Embryonic facial prominence (tissue), 1 donor: ENCODE data around the gene AEBP1.

ENCODE experiments used
- DNase-seq: peaks from one replicate; pipeline ENCODE4 v3.0.0-alpha.2; 2016; ENCODE audit errors: extremely low spot score

AEBP1 gene

DNA sequence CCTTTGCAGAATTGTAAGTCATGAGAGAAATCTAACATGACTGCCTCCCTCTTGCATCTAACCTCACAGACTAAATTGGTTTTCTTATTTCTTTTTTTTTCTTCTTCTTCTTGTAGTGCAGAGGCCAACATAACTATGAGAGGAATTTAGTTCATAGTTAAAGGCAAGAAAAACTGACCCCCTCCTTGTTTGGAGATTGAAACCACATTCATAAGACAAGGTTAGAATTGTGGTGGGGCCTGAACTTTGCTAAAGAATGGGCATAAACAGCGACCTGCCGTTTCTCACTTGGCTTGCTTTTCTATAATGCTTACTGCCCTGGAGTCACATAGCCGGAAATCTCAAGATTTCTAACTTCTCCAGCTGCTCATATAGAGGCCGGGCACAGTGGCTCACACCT is 19.4 kb upstream of the AEBP1 start:
- no peak for DNase-seq

DNA sequence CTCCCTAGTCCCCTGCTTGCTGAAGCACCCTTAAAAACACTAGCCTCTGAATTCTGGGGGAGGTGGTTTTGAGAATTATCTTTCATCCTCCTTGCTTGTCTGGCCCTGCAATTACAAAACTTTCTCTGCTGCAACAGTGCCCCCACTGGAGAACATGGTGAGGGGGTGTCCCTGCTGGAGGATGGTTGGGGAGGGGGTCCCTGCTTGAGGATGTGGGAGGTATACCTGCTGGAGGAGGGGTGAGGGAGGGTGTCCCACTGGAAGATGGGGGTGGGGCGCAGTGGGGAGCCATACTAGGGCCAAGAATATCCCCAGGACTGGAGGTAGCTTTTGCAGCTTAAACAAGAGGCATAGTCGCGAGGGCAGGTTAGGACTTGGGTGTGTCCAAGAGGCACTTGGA is 18.6 kb upstream of the AEBP1 start:
- no peak for DNase-seq

DNA sequence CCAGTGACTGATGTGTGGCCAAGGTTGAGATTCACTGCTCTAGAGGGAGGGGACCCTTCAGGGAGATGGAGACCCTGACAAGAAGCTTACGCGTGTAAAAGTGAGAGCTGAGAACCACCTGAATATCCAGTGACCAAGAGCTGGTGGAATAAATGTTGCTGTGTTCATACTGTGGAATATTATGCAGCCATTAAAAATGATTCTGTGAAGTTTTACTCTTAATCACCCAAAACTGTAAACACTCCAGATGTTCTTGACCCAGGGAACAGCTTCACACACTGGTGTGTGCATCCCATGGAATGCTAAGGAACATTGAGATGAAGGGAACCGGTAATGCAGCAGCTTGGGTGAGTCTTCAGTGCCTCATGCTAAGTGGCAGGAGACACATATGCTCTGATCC is 17.5 kb upstream of the AEBP1 start:
- DNase-seq, result no peak

DNA sequence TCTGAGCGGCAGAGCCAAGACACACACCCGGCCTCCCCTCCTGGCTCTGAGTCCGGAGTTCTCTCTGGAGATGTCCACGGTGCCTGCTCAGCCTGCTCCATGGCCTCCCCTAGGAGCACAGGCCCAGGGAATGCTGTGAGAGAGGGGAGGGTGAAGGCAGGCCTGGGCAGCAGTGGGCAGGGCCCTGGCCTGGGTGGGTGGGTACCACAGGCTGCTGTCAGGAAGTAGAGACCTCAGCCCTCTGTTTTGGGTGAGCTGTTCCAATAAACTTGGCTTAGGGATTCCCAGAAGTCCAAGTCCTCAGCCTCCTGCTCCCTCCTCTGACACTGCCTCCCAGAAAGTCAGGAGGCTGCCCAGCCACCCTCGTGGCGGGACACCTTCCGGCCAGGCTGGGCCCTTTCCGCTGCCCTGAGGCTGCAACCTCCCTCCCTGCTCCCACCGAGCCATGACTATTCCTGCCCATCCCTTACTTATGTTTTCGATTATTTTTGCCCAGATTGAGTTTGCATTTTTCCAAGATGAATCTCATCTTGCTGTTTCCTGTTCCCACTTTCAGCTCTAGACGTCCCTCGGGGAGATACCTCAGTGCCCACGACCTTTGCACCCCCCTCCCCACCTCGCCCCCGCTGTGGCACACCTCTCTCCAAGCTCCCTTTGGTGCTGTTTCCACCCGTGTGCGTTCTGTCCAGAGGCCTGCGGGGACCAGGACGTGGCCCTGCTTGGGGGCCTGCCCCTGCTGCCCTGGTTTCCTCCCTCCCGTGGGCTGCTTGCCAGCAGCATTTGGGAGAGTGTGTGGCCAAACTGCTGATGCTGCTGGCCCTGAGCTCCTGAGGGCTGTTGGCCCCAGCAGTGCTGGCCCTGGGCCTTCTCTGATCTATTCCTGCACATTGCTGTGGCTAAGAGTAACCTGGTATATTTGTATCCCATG is 16.0 kb upstream of the AEBP1 start:
- no peak for DNase-seq

DNA sequence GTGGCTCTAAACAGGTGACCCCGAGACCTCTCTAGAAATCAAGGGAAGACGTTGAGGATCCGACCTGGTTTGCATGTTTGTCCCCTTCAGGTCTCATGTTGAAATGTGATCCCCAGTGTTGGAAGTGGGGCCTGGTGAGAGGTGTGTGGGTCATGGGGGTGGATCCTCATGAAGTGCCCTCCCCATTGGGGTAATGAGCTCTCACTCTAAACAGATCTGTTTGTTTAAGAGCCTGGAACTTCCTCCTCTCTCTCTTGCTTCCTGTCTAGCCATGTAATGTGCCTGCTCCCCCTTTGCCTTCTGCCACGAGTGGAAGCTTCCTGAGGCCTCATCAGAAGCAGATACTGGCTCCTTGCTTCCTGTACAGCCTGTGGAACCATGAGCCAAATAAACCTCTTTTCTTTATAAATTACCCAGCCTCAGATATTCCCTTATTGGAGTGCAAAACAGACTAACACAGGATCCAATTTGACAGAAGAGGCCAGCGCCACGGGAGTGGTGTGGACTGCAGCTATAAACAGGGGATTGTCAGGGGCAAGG is 11.0 kb upstream of the AEBP1 start:
- DNase-seq, result no peak

DNA sequence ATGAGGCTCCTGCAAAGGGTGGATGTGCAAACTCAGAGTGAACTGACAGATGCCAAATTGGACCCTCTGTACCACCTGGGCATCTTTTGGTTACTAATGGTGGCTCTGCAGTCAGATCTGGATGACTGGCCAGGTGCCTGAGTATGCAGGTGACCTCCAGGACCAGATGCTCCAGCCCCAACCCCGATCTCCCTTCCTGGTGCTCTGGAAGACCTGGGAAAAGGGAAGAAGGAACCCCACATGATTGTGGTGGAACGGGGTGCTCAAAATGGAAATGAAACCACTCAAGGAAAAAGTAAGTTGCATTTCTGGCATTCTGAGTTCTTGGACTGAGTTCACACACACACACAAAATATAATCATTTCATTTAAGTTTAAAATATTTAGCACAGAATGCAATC is 9.8 kb upstream of the AEBP1 start:
- DNase-seq, result no peak

DNA sequence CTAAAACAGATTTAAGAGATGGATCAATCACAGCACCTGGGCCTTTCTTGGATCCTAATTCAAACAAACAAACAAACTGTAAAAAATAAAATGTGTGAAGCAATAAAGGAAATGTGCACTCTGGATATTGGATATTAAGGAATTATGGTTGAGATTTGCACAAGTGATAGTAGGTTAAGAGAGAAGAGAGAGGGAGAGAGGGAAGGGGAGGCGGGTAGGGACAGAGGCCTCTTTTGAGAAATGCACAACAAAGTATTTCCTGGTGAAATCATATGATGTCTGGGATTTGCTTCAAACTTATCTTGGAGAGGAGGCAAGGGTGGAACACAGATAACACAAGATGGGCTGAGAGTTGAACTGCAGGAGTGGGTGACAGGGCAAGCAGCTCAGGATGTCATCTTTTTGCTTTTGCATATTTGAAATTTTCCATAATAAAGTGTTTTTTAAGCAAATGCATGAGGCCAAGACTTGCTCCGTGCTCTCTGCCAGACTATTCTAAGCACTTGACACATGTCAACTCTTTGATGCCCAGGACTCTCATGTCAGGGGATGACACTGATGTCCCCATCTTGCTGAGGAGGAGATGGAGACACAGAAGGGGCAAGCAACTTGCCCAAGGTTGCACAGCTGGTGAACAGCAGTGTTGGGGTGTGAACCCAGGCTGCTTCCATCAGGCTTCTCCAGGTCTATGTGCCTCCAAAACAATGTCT is 9.1 kb upstream of the AEBP1 start:
- no peak for DNase-seq

DNA sequence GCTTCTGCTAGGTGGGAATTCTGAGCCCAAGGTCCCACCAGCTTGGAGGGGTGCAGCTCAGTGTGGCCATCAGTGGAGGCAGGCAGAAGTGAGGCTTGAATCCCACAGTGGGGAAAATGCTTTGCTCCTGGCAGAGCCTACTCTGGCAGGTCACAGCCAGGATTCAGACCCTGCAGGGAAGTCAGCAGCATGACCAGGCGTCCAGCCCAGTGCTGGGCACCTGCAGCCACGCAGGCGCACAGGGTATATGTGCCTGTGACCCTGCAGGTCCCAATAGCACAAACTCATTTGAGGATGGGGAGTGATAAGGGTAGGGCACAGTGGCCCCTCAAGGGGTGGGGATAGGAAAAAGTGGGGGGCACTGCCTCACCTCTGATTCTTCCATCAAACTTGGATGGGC is 8.4 kb upstream of the AEBP1 start:
- no peak for DNase-seq

DNA sequence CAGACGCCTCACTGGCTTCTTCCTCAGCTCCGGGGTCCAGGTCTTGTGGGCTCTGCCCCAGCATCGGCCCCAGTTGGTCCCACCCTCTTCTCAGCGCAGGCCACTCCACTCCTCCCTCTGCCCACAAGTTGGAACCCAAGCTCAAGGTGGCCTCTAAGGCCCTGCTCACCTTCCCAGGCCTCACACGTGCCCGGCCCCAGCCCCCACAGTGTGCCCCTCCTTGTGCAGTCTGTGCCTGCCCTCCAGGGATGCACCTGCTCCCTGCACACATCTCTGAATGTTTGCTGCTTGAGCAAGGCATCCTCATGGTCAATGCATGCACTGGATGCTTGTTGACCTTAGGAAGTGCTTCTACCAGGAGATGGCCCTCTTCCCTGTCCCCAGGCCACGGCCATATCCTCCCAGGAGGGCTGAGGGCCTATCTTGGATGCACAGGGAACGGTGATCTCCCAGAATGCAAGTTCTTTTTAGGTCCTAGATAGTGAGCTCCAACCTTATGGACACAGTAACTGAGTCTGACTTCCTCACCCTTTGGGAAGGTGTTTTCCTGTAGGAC is 7.7 kb upstream of the AEBP1 start:
- no peak for DNase-seq

DNA sequence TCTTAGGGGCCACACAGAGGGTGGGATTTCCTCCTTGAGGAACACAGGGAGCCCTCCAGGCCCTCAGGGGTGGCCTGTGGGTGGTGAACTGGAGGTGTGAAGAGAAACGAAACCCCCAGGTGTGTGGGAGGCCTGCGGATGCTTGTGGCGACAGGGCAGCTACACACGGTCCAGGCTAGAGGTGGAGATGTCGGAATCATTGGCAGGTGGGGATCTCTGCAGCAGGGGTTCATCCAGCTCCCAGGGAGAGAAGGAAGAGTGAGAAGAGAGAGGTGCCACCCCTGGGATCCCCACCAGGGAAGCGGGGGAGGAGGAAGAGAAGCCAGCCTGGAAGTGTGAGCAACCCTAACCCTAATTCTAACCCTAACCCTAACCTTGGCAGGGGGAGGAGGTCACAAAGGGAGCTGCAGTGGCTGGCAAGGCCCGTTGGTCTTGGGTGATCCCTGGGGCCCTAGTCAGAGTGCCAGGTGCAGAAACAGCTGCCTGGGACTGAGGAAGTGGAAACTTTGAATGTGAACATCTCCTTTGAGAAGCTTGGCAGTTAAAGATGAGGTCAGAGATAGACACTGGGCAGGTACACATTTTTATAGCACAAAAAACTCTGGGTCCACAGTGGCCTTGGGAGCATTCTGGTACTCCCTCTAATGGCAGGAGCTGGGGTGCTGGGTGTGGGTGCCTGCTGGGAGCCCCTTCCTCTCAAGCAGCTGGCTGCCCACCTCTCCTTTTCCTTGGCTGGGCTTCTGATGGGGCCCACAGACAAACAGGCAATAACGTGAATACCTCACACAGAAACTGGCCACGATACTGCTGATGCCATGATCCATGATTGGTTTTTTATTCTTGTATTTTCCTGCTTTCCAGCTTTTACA is 6.8 kb upstream of the AEBP1 start:
- DNase-seq, result no peak

DNA sequence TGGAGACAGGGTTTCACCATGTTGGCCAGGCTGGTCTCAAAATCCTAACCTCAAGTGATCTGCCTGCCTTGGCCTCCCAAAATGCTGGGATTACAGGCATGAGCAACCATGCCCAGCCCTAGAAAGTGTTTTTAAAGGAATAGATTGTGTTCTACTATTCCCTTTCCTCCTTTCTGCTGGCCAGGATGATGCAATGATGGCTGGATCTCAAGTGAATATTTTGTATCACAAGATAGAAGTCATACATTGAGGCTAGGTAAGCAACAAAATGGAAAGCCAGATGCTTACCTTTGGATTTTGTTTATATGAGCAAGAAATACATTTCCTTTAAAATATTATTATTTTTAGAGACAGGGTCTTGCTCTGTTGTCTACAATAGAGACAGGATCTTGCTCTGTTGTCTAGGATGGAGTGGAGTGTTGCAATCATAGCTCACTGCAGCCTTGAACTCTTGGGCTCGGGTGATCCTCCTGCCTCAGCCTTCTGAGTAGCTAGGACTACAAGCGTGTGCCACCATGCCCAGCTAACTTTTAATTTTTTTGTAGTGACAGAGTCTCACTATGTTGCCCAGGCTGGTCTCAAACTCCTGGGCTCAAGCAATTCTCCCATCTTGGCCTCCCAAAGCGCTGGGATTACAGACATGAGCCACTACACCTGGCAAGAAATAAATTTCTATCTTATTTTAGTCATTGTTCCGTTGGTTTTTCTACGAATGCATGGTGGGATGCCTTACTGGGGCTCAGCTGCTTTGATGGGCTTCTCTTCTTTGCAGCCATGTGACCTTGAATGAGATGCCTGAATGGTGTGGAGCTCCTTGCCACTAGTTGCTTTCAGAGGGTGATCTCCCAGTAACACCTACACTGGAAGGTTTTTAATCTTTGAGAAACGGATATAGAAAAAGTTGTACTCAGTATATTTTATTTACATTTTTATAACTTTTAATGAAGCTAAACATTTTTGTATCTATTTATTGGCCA is 5.8 kb upstream of the AEBP1 start:
- DNase-seq, result no peak

DNA sequence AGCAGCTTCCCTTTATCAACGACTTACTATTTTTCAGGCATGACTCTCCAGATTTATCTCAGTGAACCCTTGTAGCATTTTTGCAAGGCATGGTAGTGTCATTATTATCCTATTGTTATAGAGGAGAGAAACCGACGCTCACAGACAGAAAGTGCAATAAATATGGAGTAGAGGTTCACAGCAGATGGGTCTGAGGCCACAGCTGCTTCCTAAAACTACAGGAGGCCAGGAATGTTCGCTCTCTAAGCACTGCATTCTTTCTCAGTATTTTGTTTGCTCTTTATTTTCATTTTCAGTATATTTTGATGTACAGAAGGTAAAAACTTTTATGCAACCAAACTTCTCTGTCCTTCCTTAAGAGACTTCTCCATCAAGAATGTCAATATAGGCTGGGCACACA is 4.5 kb upstream of the AEBP1 start:
- no peak for DNase-seq

DNA sequence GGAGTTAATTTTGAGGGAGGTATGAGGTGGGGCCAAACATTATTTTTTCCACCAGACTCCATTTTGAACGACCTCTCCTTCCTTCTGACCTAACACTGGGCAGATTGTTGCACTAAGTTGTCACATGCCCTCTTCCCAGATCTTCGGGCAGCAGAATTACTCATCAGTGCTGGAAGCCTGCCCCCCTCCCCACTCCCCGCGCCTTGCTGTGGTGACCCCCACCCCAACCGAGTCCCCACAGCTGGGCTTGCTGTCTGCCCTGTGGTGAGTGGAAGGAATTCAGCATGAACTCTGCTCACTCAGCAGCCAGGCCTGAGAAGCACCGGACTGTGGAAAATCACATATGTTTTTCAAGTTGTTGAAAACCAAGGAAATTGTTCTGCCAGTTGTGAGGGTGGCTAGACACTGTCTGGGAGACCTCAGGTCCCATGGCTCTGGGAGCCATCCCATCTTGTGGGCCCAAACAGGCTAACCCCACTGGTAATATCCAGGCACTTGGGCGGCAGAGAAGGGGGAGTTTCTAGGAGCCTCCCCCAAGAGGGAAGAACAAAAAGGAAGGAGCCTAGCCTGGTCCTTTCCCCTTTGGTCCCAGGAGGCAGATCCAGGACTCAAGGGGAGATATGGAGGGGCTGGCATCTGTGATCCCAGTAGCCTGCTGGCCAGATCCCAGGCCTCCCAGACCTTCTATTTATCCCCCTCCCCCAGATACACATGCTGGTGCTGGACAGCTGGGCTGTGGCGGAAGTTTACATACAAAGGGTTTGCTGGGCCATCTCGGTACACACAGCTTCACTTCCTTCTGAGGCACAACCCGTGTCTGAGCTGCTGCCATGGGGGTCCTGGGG is 3.5 kb upstream of the AEBP1 start:
- DNase-seq, result no peak

DNA sequence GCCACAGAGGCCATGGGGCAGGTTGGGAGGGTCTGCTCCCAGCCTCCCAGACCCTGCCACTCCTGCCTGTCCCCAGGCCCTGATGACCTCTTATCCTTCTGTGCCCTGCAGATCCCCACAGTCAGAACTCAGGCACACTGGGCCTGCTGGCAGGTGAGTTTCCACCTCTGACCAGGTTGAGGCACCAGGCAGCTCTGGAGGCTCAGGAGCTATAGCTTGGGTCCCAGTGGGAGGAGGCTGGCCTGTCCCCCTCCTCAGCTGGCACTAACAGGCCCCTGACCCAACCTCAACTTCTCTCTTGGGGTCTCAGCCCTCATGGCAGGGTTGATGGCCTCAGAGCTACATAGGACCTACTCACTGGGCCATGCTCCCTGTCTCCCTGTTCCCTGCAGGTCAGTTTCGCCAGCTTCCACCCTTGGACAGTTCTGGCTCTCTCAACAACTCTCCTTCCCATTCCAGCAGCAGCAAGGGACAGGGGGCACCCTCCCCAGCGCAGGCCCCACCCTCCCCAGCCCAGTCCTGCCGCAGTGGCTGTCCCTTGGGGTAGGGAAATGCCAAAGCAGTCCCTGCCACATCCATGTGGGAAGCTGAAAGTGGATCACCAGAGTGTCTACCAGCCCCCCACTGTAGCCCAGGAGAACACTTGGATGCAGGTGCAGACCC is 2.7 kb upstream of the AEBP1 start:
- no peak for DNase-seq

DNA sequence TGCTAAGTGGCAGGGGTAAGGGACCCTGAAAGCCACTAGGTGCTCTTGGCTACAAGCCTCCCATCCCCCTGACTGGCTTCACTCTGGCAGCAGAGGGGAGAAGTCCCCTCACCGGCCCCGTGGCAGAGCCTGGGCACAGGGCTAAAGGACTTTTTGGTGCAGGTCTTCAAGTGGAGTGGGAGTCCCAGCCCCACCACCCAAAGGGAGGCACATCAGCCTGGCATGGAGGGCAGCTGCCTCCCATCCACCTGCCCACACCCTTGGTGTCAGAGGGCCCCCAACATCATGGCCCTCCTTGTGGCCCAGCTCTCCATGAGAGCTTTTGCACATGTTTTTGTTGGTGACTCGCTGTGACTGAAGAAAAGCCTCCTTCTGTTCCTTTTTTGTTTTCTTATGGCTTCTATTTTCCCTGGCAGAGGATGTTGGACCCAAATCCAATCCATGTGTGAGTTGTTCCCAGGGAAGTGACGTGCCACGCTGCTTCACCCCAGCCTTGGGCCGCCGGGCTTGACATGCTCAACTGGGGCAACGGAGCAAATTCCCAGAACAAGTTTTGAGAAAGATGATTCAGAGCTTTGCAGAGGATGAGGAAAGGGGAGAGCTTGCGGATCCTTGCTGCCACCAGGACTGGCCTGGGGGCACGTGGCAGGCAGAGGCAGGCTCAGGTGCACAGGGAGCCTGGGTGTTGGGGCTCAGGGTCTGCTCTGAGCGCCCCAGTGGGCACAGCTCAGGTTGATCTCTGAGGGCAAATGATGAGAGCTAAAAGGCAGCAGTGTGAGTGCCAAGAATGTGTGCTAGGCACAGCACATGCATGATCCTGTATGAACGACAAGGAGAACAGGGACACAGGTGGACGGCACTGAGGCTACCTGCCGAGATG is 1.9 kb upstream of the AEBP1 start:
- DNase-seq, result no peak

DNA sequence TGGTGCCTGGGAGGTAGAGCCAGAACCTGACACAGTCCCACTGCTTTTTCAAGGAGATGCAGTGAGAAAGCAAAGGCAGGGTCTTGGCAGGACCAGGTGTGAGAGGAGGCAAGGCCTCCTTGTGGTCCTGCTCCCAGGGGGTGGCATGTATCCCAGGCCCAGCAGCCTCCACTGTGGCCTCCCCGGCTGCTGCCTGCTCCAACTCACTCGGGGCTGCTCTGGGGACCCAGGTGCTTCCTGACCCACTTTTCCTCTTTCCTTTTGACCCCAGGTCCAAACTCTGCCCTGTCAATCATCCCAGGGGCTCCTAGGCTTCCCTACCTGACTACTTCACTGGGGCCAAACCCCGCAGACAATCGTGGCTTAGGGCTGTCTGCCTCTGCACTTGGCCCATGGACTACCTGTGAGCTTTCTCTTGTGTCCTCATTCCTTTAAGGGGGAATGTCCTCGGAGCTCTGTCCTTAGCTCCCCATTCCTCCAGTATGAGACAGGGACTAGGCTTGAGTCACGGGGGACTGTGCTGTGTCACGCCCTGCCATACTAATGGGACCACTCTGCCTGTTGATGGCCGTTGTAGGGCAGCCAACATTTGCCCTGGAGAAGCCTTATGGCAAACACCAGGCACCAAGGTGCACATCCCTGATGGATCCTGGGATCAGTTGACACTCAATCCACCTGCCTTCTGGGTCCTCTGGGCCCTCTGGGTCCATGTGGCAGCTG is 1.1 kb upstream of the AEBP1 start:
- DNase-seq, result no peak

DNA sequence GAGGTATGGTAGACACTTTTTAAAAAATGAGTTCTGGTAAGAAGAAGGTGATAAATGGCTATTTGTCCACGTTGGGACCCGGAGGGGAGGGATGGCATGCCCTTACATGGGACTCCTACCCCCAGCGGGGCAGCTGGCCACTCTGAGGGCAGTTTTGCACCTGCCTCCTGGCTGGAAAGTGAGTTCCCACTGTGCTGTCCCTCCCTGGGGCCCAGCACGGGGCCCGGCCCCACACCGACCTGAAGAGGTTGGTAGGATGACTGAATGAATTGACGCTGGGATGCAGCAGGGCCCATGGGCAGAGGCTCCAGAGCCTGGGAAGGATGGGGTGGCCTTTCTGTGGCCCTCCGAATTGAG is 601 bp upstream of the AEBP1 start:
- DNase-seq, result no peak
